H9 (cell line): ENCODE measurements around the gene PCDHGA8. TPM values are rescaled to one million over a fixed set of nuclear protein-coding genes. Genes with fewer than 3 reads are reported as not detected.

Experiments
- DNase-seq: peaks from one replicate; pipeline ENCODE4 v3.0.0-alpha.2; 2017
- H2AFZ ChIP-seq: one replicate; pipeline ENCODE4 v1.6.1; 2013; ENCODE audit warnings: mild to moderate bottlenecking, low read length, control low read depth, moderate library complexity
- H2AK5ac ChIP-seq: 2 replicates; pipeline ENCODE4 v1.6.1; 2013; ENCODE audit warnings: low read length, control low read depth, mixed read lengths; ENCODE audit not compliant: insufficient read length
- H2BK120ac ChIP-seq: one replicate; pipeline ENCODE4 v1.6.1; 2013; ENCODE audit warnings: low read depth, mild to moderate bottlenecking, low read length, control low read depth, inconsistent platforms; ENCODE audit not compliant: poor library complexity, severe bottlenecking
- H2BK12ac ChIP-seq: 2 replicates; pipeline ENCODE4 v1.6.1; 2013; ENCODE audit warnings: low read length, control low read depth, mixed read lengths, low read depth; ENCODE audit not compliant: insufficient read length
- H2BK15ac ChIP-seq: 2 replicates; pipeline ENCODE4 v1.6.1; 2013; ENCODE audit warnings: low read depth, low read length, control low read depth
- H2BK20ac ChIP-seq: one replicate; pipeline ENCODE4 v1.6.1; 2013; ENCODE audit warnings: low read depth, mild to moderate bottlenecking, low read length, control low read depth, inconsistent platforms; ENCODE audit not compliant: poor library complexity, severe bottlenecking
- H2BK5ac ChIP-seq: 2 replicates; pipeline ENCODE4 v1.6.1; 2013; ENCODE audit warnings: low read length, control low read depth, mixed read lengths; ENCODE audit not compliant: insufficient read length
- H3K14ac ChIP-seq: 2 replicates; pipeline ENCODE4 v1.6.1; 2013; ENCODE audit warnings: low read length, control low read depth; ENCODE audit not compliant: insufficient read depth
- H3K18ac ChIP-seq: 2 replicates; pipeline ENCODE4 v1.6.1; 2013; ENCODE audit warnings: low read depth, mild to moderate bottlenecking, mixed read lengths, low read length, control low read depth; ENCODE audit not compliant: insufficient read length
- H3K23ac ChIP-seq: 2 replicates; pipeline ENCODE4 v1.6.1; 2013; ENCODE audit warnings: low read length, control low read depth, mixed read lengths, low read depth; ENCODE audit not compliant: insufficient read length
- H3K23me2 ChIP-seq: 2 replicates; pipeline ENCODE4 v1.6.1; 2013; ENCODE audit warnings: low read depth, mild to moderate bottlenecking, mixed read lengths, low read length, control low read depth; ENCODE audit not compliant: insufficient read length, poor library complexity, severe bottlenecking
- H3K27ac ChIP-seq: 2 replicates; pipeline ENCODE4 v1.5.1; 2013; ENCODE audit warnings: low read length, control low read depth, mixed read lengths, low read depth; ENCODE audit not compliant: insufficient read length
- H3K27me3 ChIP-seq: 2 replicates; pipeline ENCODE4 v1.6.1; 2013; ENCODE audit warnings: low read length, control low read depth, inconsistent platforms; ENCODE audit not compliant: insufficient read depth
- H3K4ac ChIP-seq: 2 replicates; pipeline ENCODE4 v1.6.1; 2013; ENCODE audit warnings: low read depth, mild to moderate bottlenecking, control low read depth, inconsistent platforms, low read length, moderate library complexity
- H3K4me1 ChIP-seq: 2 replicates; pipeline ENCODE4 v1.6.1; 2013; ENCODE audit warnings: low read length, control low read depth, inconsistent platforms; ENCODE audit not compliant: insufficient read depth
- H3K4me2 ChIP-seq: 2 replicates; pipeline ENCODE4 v1.6.1; 2013; ENCODE audit warnings: low read length, control low read depth, mixed read lengths; ENCODE audit not compliant: insufficient read length, insufficient read depth
- H3K56ac ChIP-seq: 2 replicates; pipeline ENCODE4 v1.6.1; 2013; ENCODE audit warnings: low read depth, mild to moderate bottlenecking, mixed read lengths, low read length, control low read depth; ENCODE audit not compliant: insufficient read length
- H3K79me1 ChIP-seq: 2 replicates; pipeline ENCODE4 v1.6.1; 2013; ENCODE audit warnings: low read depth, mild to moderate bottlenecking, moderate library complexity, low read length, control low read depth, inconsistent platforms; ENCODE audit not compliant: insufficient read depth, poor library complexity, severe bottlenecking
- H3K79me2 ChIP-seq: 2 replicates; pipeline ENCODE4 v1.6.1; 2013; ENCODE audit warnings: low read length, control low read depth, inconsistent platforms; ENCODE audit not compliant: insufficient read depth
- H3K9ac ChIP-seq: 2 replicates; pipeline ENCODE4 v1.6.1; 2013; ENCODE audit warnings: low read length, control low read depth, mixed read lengths; ENCODE audit not compliant: insufficient read length; ENCODE audit errors: extremely low read depth
- H3K9me3 ChIP-seq: one replicate; pipeline ENCODE4 v1.6.1; 2013; ENCODE audit warnings: low read depth, low read length, inconsistent platforms; ENCODE audit not compliant: control insufficient read depth
- H3T11ph ChIP-seq: one replicate; pipeline ENCODE4 v1.6.1; 2013; ENCODE audit warnings: mild to moderate bottlenecking, low read length, control low read depth, inconsistent platforms
- H4K20me1 ChIP-seq: one replicate; pipeline ENCODE4 v1.6.1; 2013; ENCODE audit not compliant: control insufficient read depth, insufficient read length, insufficient read depth
- H4K5ac ChIP-seq: 2 replicates; pipeline ENCODE4 v1.6.1; 2013; ENCODE audit warnings: low read depth, mild to moderate bottlenecking, mixed read lengths, low read length, control low read depth; ENCODE audit not compliant: insufficient read length
- H4K8ac ChIP-seq: replicated peaks from 2 replicates; pipeline ENCODE4 v1.6.1; 2013; ENCODE audit warnings: low read length, control low read depth, mixed read lengths, low read depth; ENCODE audit not compliant: insufficient read length
- H4K91ac ChIP-seq: 2 replicates; pipeline ENCODE4 v1.6.1; 2013; ENCODE audit warnings: low read depth, mild to moderate bottlenecking, moderate library complexity, mixed read lengths, low read length, control low read depth; ENCODE audit not compliant: insufficient read length
- H3K27ac Mint-ChIP-seq, 3 experiments: 2 replicates in 2 of 3; 3 replicates in 1 of 3; pipeline ENCODE4 v1.8.0; 2020 to 2021; ENCODE audit warnings: mixed read lengths in 3 of 3, mild to moderate bottlenecking in 1 of 3, moderate library complexity in 1 of 3
- H3K27me3 Mint-ChIP-seq: 2 replicates; pipeline ENCODE4 v1.8.0; 2021; ENCODE audit warnings: low read depth, mild to moderate bottlenecking, moderate library complexity, mixed read lengths
- H3K36me3 Mint-ChIP-seq, 3 experiments: 2 replicates in 2 of 3; 3 replicates in 1 of 3; pipeline ENCODE4 v1.8.0; 2020 to 2021; ENCODE audit warnings: low read depth in 3 of 3, mixed read lengths in 3 of 3; ENCODE audit not compliant: insufficient read depth in 1 of 3
- H3K4me1 Mint-ChIP-seq, 2 experiments: 2 replicates each; pipeline ENCODE4 v1.8.0; 2020; ENCODE audit warnings: mixed read lengths in 2 of 2
- H3K4me3 Mint-ChIP-seq, 2 experiments: 2 replicates in 1 of 2; 3 replicates in 1 of 2; pipeline ENCODE4 v1.8.0; 2020 to 2021; ENCODE audit warnings: mild to moderate bottlenecking in 2 of 2, mixed read lengths in 2 of 2, moderate library complexity in 1 of 2
- H3K9me3 Mint-ChIP-seq, 2 experiments: 2 replicates in 1 of 2; 3 replicates in 1 of 2; pipeline ENCODE4 v1.8.0; 2020; ENCODE audit warnings: mild to moderate bottlenecking in 2 of 2, mixed read lengths in 2 of 2, moderate library complexity in 1 of 2
- CTCF ChIP-seq: fragments of 200-600 bp; sonication (generic); conservative IDR thresholded peaks from 3 replicates; pipeline ENCODE4 v1.8.0; 2021; ENCODE audit warnings: antibody characterized with exemption, mild to moderate bottlenecking
- WGBS: extraction: QIAGEN DNeasy Blood & Tissue Kit; methylation state at CpG from one replicate; pipeline ENCODE4 v1.1.7; 2013; ENCODE audit warnings: missing lambda C conversion rate, low lambda C conversion rate, mixed read lengths; ENCODE audit not compliant: insufficient read length; ENCODE audit errors: extremely low coverage; 5-methylcytosine and 5-hydroxymethylcytosine counted together
- total RNA-seq: library from RNA; stranded (reverse); gene quantifications from 2 replicates; pipeline ENCODE4 v1.2.1, GENCODE V29; 2021

PCDHGA8 gene
- total RNA-seq, 1 experiment from 2014 or later: 0.90 TPM

DNA sequence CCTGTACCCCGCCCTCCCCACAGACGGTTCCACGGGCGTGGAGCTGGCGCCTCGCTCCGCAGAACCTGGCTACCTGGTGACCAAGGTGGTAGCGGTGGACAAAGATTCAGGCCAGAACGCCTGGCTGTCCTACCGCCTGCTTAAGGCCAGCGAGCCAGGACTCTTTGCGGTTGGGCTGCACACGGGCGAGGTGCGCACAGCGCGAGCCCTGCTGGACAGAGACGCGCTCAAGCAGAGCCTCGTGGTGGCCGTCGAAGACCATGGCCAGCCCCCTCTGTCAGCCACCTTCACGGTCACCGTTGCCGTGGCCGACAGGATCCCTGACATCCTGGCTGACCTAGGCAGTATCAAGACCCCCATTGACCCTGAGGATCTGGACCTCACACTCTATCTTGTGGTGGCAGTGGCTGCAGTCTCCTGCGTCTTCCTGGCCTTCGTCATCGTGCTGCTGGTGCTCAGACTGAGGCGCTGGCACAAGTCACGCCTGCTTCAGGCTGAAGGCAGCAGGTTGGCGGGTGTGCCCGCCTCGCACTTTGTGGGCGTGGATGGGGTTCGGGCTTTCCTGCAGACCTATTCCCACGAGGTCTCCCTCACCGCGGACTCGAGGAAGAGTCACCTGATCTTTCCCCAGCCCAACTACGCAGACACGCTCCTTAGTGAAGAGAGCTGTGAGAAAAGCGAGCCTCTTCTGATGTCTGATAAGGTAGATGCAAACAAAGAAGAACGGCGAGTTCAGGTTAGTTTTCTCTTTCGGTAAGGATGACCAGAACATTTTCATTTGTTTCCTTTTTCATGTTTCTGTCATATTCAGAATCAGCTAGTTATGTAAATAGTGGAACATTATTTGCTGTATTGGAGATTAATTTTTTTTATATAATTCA lies 26.2 kb upstream of the PCDHGA8 start:
- TF ChIP-seq CTCF: no peak
- Histone ChIP-seq H2BK20ac (no peak overlapping the region), H4K8ac (no peak overlapping the region), H2BK15ac (no peak overlapping the region), H4K91ac (no peak overlapping the region), H3K23me2 (no peaks in the 10 kb centered on the region), H3K56ac (no peak overlapping the region), H2AK5ac (no peak overlapping the region), H4K20me1 (no peaks in the 10 kb centered on the region), H3K27me3 (no peaks in the 10 kb centered on the region), H2AFZ (no peak overlapping the region), H2BK5ac (no peak overlapping the region), H3K4ac (no peak overlapping the region), H3K9me3 (peaks cover 31% of the 10 kb centered on the region), H3K4me1 (no peaks in the 10 kb centered on the region), H4K5ac (no peak overlapping the region), H3K27ac (no peak overlapping the region), H3K9ac (no peak overlapping the region), H3K14ac (no peak overlapping the region), H3T11ph (no peak overlapping the region), H2BK120ac (no peak overlapping the region), H3K4me2 (no peak overlapping the region), H3K79me2 (no peaks in the 10 kb centered on the region), H2BK12ac (no peak overlapping the region), H3K79me1 (no peaks in the 10 kb centered on the region), H3K23ac (no peak overlapping the region), H3K18ac (no peak overlapping the region)
- no peak overlapping the region for H3K27ac Mint-ChIP-seq
- peaks cover 9% of the 10 kb centered on the region for H3K27me3 Mint-ChIP-seq
- peaks cover 65 to 72% of the 10 kb centered on the region in 2 experiments for H3K9me3 Mint-ChIP-seq
- DNase-seq: no peak
- H3K4me1 Mint-ChIP-seq: peaks cover 4 to 13% of the 10 kb centered on the region in 2 experiments; a peak in 3 of 4 replicates
- no peak overlapping the region for H3K4me3 Mint-ChIP-seq
- no CpG with 5 or more reads among the region's 46 CpGs for WGBS
- H3K36me3 Mint-ChIP-seq: peaks cover 44 to 60% (median 56%) of the 10 kb centered on the region in 3 experiments
